ENCODE results near the gene SPAG9. TPM values are rescaled to one million over a fixed set of nuclear protein-coding genes. Genes with fewer than 3 reads are reported as not detected.
A peak's percentile ranks its signal among the peaks of the same experiment; 100 is the strongest.

Gene SPAG9
- total and polyA plus RNA-seq, 7 donors: 21.6 to 79.9 (median 74.3) TPM

DNA sequence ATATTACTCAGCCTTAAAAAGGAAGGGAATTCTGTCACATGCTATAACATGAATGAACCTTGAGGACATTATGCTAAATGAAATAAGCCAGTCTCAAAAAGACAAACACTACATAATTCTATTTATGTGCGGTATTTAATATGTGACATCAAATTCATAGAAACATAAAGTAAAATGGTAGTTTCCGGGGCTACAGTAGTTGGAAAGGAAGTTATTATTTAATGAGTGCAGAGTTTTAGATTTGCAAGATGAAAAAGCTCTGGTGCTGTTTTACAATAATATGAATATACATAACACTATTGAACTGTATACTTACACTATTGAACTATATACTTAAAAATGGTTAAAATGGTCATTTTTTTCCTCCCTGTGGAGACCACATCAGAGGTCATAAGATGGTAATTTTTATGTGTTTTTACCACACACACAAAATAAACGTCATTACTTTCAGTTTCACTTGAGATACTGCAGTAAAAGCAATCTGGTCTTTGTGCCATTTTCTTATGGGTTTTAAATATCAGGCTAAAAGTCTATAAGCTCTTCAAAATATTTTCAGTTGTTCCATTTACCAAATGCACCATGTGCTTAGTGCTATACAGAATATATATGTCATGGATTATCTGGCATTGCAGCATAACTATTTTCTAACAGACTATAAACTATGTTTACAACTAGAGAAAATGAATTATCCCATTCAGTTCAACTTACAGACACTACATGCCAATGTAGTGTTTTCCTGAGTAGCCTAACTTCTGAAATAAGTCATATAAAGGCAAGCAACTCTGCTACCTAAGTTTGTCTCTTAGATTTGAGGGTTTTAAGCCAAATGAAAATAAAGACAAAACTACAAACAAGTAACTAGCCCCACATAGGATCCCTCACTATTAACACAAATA, 90.9 kb downstream of the SPAG9 start:
- DNase-seq: no peak
- WGBS, 2 donors: 27 to 36% methylated on average over 3 of the region's 3 CpGs
- Histone ChIP-seq H3K4me3 (peak overlapping the region in 2 of 4 donors; percentile 16 to 24), H3K4me1 (peaks cover 0 to 19% (median 8%) of the 10 kb centered on the region in 4 donors), H3K27ac (peak overlapping the region in 3 of 4 donors; percentile 43 to 62 (median 59)), H3K27me3 (no peaks in the 10 kb centered on the region), H3K9me3 (no peaks in the 10 kb centered on the region), H3K36me3 (no peaks in the 10 kb centered on the region)
- TF ChIP-seq POLR2A (IDR thresholded peaks at IDR 0.05): no peak
- no peak for TF ChIP-seq EP300 (IDR thresholded peaks at IDR 0.05)
- TF ChIP-seq POLR2AphosphoS5 (IDR thresholded peaks at IDR 0.05): no peak
- no peak for TF ChIP-seq CTCF (IDR thresholded peaks at IDR 0.05)
- intact Hi-C loops (cut with DNase I): no loop called here

DNA sequence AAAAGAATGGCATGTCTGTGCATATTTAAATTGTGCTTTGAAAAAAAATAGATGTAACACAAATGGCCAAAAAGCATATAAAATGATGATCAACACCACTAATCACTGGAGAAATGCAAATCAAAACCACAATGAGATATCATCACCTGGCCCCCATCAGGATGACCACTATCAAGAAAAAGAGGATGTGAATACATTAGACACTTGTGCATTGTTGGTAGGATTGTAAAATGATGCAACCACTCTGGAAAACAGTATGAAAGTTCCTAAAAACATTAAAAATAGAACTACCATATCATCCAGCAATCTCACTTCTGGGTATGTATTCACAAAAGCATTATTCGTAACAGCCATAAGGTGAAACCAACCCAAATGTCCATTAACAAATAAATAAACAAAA, 91.5 kb downstream of the SPAG9 start:
- no peaks in the 10 kb centered on the region for H3K9me3 ChIP-seq
- DNase-seq: no peak
- peak overlapping the region in 3 of 4 donors; percentile 43 to 62 (median 59) for H3K27ac ChIP-seq
- WGBS, 2 donors: 85 to 92% methylated on average over 1 of the region's 1 CpG
- H3K4me1 ChIP-seq: peaks cover 0 to 18% (median 8%) of the 10 kb centered on the region in 4 donors
- peak overlapping the region in 1 of 4 donors; percentile 16 for H3K4me3 ChIP-seq
- TF ChIP-seq EP300 (IDR thresholded peaks at IDR 0.05) (no peak), POLR2A (IDR thresholded peaks at IDR 0.05) (no peak), POLR2AphosphoS5 (IDR thresholded peaks at IDR 0.05) (no peak), CTCF (IDR thresholded peaks at IDR 0.05) (no peak)
- H3K36me3 ChIP-seq: no peaks in the 10 kb centered on the region
- H3K27me3 ChIP-seq: no peaks in the 10 kb centered on the region
- intact Hi-C loops (cut with DNase I): no loop called here

GRCh38 chr17:51028176-51028863, 92.3 kb downstream of the SPAG9 start:
- peaks cover 0 to 18% (median 8%) of the 10 kb centered on the region in 4 donors for H3K4me1 ChIP-seq
- H3K27me3 ChIP-seq: no peaks in the 10 kb centered on the region
- H3K9me3 ChIP-seq: no peaks in the 10 kb centered on the region
- intact Hi-C loops (cut with DNase I): no loop called here
- 90 to 95% methylated on average over 1 of the region's 1 CpG for WGBS, 2 donors
- no peak overlapping the region for H3K27ac ChIP-seq
- no peaks in the 10 kb centered on the region for H3K36me3 ChIP-seq
- TF ChIP-seq EP300 (IDR thresholded peaks at IDR 0.05) (no peak), POLR2A (IDR thresholded peaks at IDR 0.05) (no peak), CTCF (IDR thresholded peaks at IDR 0.05) (no peak), POLR2AphosphoS5 (IDR thresholded peaks at IDR 0.05) (no peak)
- H3K4me3 ChIP-seq: no peak overlapping the region
- DNase-seq: no peak

- 94 to 95% methylated on average over 6 of the region's 6 CpGs for WGBS, 2 donors
- TF ChIP-seq POLR2A (IDR thresholded peaks at IDR 0.05) (no peak), POLR2AphosphoS5 (IDR thresholded peaks at IDR 0.05) (no peak), CTCF (IDR thresholded peaks at IDR 0.05) (no peak), EP300 (IDR thresholded peaks at IDR 0.05) (no peak)
These were observed 102.1 kb downstream of the SPAG9 start for GRCh38 chr17:51018541-51018940.

More at GRCh38 chr17:51018541-51018940, 102.1 kb downstream of the SPAG9 start:
- Histone ChIP-seq H3K36me3 (peaks cover 0 to 65% (median 2%) of the 10 kb centered on the region in 4 donors), H3K4me3 (no peak overlapping the region), H3K4me1 (peaks cover 0 to 17% (median 12%) of the 10 kb centered on the region in 4 donors), H3K9me3 (no peaks in the 10 kb centered on the region), H3K27ac (no peak overlapping the region), H3K27me3 (no peaks in the 10 kb centered on the region)
- no peak for DNase-seq
- intact Hi-C loops (cut with DNase I): no loop called here

Measured in sigmoid colon (tissue), 7 donors.